ENCODE measurements around the gene FAM107A.

The FAM107A gene

GRCh38 chr3:58568572-58569286 lies 8.5 kb downstream of the FAM107A start:
- DNase-seq, result peak; percentile 55

- no peak for DNase-seq
Observed at GRCh38 chr3:58567251-58567515, 10.0 kb downstream of the FAM107A start.

GRCh38 chr3:58566398-58567250 lies 10.6 kb downstream of the FAM107A start:
- no peak for DNase-seq

GRCh38 chr3:58565621-58566397 lies 11.4 kb downstream of the FAM107A start:
- no peak for DNase-seq

- no peak for DNase-seq
Observed at GRCh38 chr3:58564456-58565160, 12.6 kb downstream of the FAM107A start.

GRCh38 chr3:58564054-58564453 lies 13.1 kb downstream of the FAM107A start:
- no peak for DNase-seq

GRCh38 chr3:58563386-58564035 lies 13.7 kb downstream of the FAM107A start:
- DNase-seq, result no peak

GRCh38 chr3:58562498-58562897 lies 14.7 kb downstream of the FAM107A start:
- no peak for DNase-seq

GRCh38 chr3:58560771-58561311 lies 16.4 kb downstream of the FAM107A start:
- no peak for DNase-seq

- no peak for DNase-seq
Observed at GRCh38 chr3:58559586-58559985, 17.6 kb downstream of the FAM107A start.

GRCh38 chr3:58557491-58557890 lies 19.7 kb downstream of the FAM107A start:
- no peak for DNase-seq

GRCh38 chr3:58556761-58557221 lies 20.4 kb downstream of the FAM107A start:
- no peak for DNase-seq

- no peak for DNase-seq
Observed at GRCh38 chr3:58556001-58556400, 21.2 kb downstream of the FAM107A start.

- DNase-seq, result no peak
Observed at GRCh38 chr3:58555203-58555602, 22.0 kb downstream of the FAM107A start.

- DNase-seq, result no peak
Observed at GRCh38 chr3:58553003-58553402, 24.2 kb downstream of the FAM107A start.

- DNase-seq, result no peak
Observed at GRCh38 chr3:58551636-58552180, 25.5 kb downstream of the FAM107A start.

GRCh38 chr3:58544541-58544940 lies 32.6 kb downstream of the FAM107A start:
- DNase-seq, result no peak

GRCh38 chr3:58540176-58540858 lies 36.9 kb downstream of the FAM107A start:
- DNase-seq, result no peak

GRCh38 chr3:58539626-58540025 lies 37.6 kb downstream of the FAM107A start:
- DNase-seq, result no peak

- no peak for DNase-seq
Observed at GRCh38 chr3:58537412-58538301, 39.5 kb downstream of the FAM107A start.

All from right kidney (tissue), 1 donor.